HG02884 (cell line): ENCODE results near the gene CCDC121.
"Not testable (repeated sequence)": the region's sequence is repeated elsewhere in the genome, so short reads cannot be mapped to it uniquely, and the experiment has no call there.

ENCODE experiments used
- ATAC-seq: cut with Tn5 transposase; IDR thresholded peaks from one replicate; pipeline ENCODE4 v1.9.1; 2021; ENCODE audit warnings: mild to moderate bottlenecking, moderate library complexity; ENCODE audit not compliant: unreplicated experiment

The CCDC121 gene

DNA sequence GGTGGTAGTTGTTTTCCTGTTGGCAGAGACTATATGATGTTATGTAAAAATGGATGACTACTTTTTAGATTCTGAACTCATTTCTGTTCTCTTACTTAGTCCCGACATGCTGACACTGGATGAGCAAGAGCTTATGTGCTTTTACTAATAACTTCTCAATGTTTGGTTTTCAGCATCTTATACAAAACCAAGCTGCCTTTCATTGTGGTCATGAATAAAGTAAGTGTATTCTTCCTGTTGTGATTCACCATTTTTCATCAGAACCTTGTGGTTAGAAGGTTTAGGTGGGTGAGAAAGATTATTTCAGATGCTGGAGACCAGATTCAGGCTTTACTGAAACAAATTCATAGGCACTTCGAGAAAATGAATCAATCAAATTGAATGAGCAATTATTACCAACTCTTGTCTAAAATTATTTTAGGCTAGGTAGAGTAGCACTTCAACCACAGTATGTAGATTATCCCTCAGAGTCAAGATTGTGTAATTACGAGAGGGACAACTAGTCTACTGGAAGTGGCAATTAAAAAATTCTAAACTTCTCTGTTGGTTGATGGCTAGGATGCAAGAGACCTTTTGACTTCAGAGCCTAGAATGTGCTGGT, 9.3 kb upstream of the CCDC121 start:
- no peak for ATAC-seq

- no peak for ATAC-seq
These were observed 8.0 kb upstream of the CCDC121 start for GRCh38 chr2:27636766-27637165.

GRCh38 chr2:27634291-27634690, 5.5 kb upstream of the CCDC121 start:
- no peak for ATAC-seq

DNA sequence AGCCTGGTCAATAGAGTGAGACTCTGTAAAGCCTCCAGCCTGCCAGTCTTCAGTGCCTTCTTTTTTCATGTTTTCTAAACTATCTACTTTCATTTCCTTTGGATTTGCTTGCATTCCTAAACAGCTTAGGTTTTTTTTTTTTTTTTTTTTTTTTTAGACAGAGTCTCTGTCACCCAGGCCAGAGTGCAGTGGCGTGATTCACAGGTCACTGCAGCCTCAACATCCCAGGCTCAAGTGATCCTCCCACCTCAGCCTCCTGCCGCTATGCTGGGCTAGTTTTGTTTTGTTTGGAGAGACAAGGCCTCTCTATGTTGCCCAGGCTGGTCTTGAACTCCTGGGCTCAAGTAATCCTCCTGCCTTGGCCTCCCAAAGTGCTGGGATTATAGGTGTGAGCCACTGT, 1.4 kb upstream of the CCDC121 start:
- ATAC-seq: not testable (repeated sequence)

DNA sequence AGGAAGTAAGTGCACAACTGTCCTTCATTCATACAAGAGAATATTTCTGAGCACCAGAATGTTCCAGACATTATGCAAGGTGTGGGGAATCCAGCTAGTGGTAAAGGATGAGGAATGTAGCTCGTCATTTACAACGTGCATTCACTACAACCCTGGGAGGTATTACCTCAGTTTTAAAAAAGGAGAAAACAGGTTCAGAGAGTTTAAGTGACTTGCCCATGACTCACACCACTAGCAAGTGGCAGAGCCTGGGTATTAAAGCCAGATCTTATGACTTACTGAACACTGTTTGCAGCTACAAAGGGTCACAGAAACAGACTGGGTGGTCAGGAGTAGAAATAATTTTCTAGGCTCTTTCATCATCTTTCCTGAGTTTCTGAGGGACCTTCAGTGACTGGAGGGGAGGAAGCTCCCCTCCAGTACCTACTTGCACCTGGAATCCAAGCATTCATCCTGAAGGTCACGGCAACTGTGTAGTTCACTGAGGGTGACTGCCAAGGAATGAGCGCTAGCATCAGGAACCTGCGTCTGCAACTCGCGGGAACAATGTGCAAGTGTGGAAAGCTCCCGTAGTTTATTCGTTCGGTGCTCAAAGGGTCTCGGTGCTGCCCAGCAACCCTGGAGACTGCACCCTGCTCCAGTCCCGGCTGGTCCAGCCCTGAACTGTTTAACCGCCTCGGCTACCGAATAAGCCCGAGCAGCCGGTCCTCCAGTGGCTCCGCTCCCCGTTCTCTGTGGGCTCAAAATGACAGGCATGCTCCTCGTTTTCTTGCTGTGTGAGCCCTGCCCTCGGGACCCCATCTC, 647 bp downstream of the CCDC121 start:
- peak; percentile 23 for ATAC-seq

GRCh38 chr2:27626921-27627320, 1.9 kb downstream of the CCDC121 start:
- not testable (repeated sequence) for ATAC-seq

GRCh38 chr2:27626323-27626722, 2.5 kb downstream of the CCDC121 start:
- not testable (repeated sequence) for ATAC-seq

DNA sequence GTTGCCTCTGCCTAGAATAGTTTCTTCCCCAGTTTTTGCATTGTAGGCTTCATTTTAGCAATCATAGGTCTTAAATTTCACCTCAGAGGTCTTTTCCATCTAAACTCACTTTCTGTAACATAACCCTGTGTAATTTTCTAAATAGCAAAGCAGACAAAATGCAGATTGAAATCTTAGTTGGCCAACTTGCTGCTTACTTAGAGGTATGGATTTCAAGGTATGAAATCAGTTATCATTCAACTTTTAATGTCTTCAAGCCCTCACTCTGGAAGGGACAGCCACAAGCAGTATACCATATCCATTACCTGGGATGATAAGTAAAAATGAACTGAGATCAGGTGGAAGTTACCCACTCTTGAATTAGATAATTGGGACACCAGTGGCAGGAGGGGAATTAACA, 3.9 kb downstream of the CCDC121 start:
- no peak for ATAC-seq

- ATAC-seq: no peak
These were observed 5.9 kb downstream of the CCDC121 start for GRCh38 chr2:27622921-27623384.

DNA sequence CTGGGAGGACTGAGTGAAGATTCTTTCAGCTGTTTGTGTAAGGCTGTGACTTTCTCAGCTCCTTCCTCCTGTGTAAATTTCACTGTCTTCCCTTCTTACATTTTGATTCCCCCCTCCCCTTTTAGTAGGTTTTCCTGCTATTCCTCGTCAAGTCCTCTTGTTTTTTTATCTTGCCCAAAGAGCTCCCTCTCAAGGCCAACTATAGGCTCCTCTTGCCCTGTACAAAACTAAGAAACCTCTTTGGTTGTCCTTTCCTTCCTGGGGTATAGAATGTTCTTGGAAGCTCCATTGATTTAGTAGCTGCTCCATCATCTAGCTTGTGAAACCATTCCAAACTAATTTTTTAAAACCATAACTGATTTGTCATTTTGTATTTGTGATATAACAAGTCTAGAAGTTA, 7.3 kb downstream of the CCDC121 start:
- ATAC-seq: no peak

GRCh38 chr2:27615316-27615715, 13.5 kb downstream of the CCDC121 start:
- no peak for ATAC-seq

GRCh38 chr2:27613985-27614384, 14.8 kb downstream of the CCDC121 start:
- no peak for ATAC-seq

DNA sequence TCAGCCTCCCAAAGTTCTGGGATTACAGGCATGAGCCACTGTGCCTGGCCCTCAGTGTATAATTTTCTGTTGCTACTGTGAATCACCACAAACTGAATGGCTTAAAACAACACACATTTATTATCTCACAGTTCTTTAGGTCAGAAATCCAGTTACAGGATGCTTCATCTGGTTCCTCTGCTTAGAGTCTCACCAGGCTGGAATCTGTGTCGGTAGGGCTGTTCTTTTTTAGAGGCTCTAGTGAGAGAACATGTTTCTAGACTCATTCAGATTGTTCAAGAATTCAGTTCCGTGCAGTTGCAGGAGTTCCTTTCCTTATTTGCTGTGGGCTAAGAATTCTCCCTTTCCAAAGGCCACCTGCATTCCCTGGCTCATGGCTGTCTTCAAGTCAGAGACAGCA, 22.2 kb downstream of the CCDC121 start:
- ATAC-seq: no peak

- no peak for ATAC-seq
These were observed 32.2 kb downstream of the CCDC121 start for GRCh38 chr2:27596627-27597026.

DNA sequence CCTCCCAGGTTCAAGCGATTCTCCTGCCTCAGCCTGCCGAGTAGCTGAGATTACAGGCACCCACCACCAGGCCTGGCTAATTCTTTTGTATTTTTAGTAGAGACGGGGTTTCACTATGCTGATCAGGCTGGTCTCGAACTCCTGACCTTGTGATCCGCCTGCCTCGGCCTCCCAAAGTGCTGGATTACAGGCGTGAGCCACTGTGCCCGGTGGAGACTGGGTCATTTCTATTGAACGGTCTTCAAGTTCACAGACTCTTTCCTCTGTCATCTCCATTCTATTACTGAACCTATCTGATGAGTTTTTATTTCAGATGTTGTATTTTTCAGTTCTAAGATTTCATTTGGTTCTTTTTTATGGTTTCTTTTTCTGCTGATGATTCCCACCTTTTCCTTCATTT, 33.4 kb downstream of the CCDC121 start:
- not testable (repeated sequence) for ATAC-seq

DNA sequence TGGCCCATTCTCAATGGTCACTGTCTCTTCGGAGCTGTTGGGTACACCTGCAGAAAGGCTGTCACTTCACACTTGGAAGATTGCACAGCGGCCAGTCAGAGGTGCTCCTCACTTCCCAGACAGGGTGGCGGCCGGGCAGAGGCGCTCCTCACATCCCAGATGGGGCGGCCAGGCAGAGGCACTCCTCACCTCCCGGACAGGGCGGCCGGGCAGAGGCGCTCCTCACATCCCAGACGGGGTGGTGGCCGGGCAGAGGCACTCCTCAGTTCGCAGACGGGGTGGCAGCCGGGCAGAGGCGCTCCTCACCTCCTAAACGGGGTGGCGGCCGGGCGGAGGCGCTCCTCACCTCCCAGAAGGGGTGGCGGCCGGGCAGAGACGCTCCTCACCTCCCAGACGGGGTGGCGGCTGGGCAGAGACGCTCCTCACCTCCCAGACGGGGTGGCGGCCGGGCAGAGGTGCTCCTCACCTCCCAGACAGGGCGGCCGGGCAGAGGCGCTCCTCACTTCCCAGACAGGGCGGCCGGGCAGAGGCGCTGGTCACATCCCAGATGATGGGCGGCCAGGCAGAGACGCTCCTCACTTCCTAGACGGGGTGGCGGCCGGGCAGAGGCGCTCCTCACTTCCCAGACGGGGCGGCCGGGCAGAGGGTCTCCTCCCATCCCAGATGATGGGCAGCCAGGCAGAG, 34.6 kb downstream of the CCDC121 start:
- ATAC-seq: not testable (repeated sequence)

DNA sequence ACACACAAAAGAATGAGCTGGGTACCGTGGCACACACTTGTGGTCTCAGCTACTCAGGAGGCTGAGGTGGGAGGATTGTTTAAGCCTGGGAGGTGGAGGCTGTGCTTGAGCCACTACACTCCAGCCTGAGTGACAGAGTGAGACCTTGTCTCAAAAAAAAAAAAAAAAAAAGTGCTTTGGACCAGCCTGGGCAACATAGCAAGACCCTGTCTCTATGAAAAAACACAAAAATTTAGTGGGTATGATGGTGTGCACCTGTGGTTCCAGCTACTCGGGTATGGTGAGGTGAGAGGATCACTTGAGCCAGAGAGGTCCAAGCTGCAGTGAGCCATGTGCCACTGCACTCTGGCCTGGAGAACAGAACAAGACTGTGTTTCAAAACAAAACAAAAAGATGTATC, 35.6 kb downstream of the CCDC121 start:
- no peak for ATAC-seq

DNA sequence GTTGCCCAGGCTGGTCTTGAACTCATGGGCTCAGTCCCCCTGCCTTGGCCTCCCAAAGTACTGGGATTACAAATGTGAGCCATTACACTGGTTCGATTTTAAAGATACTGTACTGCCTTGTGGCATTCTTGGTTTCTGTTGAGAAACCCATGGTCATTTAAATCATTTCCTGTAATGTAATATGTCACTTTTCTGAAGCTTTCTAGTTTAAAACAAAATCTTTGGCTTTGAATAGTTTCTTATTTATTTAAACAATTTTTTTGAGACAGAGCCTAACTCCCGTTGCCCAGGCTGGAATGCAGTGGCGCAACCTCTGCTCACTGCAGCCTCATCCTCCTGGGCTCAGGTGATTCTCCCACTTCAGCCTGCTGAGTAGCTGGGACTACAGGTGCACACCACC, 37.1 kb downstream of the CCDC121 start:
- no peak for ATAC-seq

- ATAC-seq: no peak
These were observed 40.5 kb downstream of the CCDC121 start for GRCh38 chr2:27588308-27588707.

- ATAC-seq: no peak
These were observed 41.8 kb downstream of the CCDC121 start for GRCh38 chr2:27587025-27587424.

DNA sequence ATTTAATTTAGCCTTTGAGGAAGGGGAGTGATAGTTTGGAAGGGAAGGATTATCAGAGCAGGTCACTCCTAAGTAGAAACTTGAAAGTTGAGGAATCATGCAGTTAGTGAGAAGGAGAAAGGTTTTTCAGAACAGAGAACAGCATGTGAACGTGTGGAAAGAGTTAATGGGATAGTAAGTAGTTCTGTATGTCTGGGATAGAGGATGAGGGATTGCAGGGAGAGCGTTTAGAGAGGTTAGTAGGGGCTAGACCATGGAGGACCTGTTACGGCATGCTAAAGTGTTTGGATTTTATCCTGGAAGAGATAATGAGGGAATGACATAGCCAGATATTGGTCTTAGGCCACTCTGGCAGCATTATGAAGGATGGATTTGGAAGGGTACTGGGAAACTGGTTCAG, 44.2 kb downstream of the CCDC121 start:
- no peak for ATAC-seq

- ATAC-seq: no peak
These were observed 45.4 kb downstream of the CCDC121 start for GRCh38 chr2:27583390-27583915.
